Measurements from ENCODE around the gene TMX3.

DNA sequence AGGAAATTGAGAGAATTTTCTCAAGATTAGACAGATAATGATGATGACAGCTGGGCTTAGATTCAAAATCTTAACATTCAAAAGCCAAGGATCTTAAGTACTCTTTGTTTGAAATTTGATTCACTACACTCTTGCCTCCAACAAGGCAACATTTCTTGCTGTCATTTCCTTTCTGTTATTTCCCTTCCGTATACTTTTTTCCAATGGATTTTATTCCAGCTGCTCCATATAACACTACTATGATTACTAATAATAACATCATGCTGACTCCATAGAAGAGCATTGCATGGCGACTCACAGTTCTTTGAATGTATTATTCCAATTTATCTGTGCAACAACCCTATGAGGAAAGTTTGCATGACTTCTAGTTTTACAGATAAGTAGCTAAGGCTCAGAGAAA, 49.1 kb upstream of the TMX3 start:
- TF ChIP-seq, protein P1, sequence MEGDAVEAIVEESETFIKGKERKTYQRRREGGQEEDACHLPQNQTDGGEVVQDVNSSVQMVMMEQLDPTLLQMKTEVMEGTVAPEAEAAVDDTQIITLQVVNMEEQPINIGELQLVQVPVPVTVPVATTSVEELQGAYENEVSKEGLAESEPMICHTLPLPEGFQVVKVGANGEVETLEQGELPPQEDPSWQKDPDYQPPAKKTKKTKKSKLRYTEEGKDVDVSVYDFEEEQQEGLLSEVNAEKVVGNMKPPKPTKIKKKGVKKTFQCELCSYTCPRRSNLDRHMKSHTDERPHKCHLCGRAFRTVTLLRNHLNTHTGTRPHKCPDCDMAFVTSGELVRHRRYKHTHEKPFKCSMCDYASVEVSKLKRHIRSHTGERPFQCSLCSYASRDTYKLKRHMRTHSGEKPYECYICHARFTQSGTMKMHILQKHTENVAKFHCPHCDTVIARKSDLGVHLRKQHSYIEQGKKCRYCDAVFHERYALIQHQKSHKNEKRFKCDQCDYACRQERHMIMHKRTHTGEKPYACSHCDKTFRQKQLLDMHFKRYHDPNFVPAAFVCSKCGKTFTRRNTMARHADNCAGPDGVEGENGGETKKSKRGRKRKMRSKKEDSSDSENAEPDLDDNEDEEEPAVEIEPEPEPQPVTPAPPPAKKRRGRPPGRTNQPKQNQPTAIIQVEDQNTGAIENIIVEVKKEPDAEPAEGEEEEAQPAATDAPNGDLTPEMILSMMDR (IDR thresholded peaks at IDR 0.05) = no peak
- no peak for TF ChIP-seq EZH2 (IDR thresholded peaks at IDR 0.05; ENCODE audit: borderline replicate concordance, insufficient read depth, low read depth, low read length, poor library complexity, severe bottlenecking)

All from B cell (primary cell).